Astrocyte (in vitro differentiated cells and primary cell): ENCODE measurements around the gene IGF2BP2.

Experiments
- EZH2 ChIP-seq: IDR thresholded peaks from 2 replicates; pipeline ENCODE4 v1.6.1; 2012; ENCODE audit warnings: mild to moderate bottlenecking, low read length, inconsistent platforms; ENCODE audit not compliant: insufficient read depth
- TF ChIP-seq, protein P1 (sequence below): IDR thresholded peaks from 2 replicates; pipeline ENCODE4 v1.5.1; 2011; ENCODE audit warnings: low read depth, mild to moderate bottlenecking, inconsistent platforms, low read length, moderate library complexity; ENCODE audit not compliant: insufficient read depth

DNA sequence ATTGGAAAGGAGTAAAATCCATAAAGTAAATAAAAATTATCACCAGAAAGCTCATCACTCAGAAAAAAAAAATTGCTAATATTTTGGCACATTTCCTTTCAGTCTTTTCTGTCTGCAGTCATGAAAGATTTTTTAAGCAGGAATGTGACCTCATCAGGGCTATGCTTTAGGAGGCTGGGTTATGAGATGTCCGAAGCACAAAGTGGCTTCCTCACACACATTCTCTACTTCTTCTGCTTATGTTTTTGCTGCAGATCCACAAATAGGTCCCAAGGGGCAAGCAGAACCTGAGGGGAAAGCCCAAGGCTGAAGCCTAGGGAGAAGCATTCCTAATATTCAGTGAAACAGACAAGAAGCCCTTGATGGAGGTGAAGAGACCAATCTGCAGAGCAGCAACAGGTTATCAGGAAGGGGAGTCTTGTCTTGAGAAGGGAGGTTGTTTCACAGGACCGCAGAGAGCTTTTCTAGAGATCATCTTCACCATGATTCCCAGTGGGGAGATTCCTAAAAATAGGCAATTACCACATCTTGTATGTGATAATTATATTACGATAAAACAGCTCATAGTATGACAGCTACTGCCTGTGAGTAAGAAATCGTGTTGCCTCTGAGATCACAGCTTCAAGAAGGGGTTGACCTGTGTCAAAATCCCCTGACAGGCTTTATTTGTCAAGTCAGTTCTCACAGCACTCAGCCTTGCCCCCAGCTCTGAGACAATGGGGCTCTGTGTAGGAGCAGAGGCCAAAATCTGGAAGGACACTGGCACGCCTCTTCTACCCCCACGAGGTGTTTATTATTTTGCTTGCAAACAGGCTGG lies 60.5 kb downstream of the IGF2BP2 start:
- TF ChIP-seq, protein P1, sequence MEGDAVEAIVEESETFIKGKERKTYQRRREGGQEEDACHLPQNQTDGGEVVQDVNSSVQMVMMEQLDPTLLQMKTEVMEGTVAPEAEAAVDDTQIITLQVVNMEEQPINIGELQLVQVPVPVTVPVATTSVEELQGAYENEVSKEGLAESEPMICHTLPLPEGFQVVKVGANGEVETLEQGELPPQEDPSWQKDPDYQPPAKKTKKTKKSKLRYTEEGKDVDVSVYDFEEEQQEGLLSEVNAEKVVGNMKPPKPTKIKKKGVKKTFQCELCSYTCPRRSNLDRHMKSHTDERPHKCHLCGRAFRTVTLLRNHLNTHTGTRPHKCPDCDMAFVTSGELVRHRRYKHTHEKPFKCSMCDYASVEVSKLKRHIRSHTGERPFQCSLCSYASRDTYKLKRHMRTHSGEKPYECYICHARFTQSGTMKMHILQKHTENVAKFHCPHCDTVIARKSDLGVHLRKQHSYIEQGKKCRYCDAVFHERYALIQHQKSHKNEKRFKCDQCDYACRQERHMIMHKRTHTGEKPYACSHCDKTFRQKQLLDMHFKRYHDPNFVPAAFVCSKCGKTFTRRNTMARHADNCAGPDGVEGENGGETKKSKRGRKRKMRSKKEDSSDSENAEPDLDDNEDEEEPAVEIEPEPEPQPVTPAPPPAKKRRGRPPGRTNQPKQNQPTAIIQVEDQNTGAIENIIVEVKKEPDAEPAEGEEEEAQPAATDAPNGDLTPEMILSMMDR = no peak
- no peak for TF ChIP-seq EZH2
